Neuron (in vitro differentiated cells): Measurements from ENCODE around the gene HCN1.
"Not testable (repeated sequence)": the region's sequence is repeated elsewhere in the genome, so short reads cannot be mapped to it uniquely, and the experiment has no call there.

ENCODE experiments used
- H2AFZ ChIP-seq: one replicate; pipeline ENCODE4 v1.6.1; 2013; ENCODE audit warnings: low read depth, mild to moderate bottlenecking, inconsistent platforms, low read length, moderate library complexity
- H3K27me3 ChIP-seq: one replicate; pipeline ENCODE4 v1.6.1; 2013; ENCODE audit warnings: low read length; ENCODE audit not compliant: insufficient read depth
- H3K36me3 ChIP-seq: one replicate; pipeline ENCODE4 v1.6.1; 2013; ENCODE audit warnings: low read length; ENCODE audit not compliant: insufficient read depth
- H3K4me1 ChIP-seq: one replicate; pipeline ENCODE4 v1.6.1; 2013; ENCODE audit warnings: low read length; ENCODE audit not compliant: insufficient read depth
- H3K4me3 ChIP-seq: 2 replicates; pipeline ENCODE4 v1.5.1; 2013; ENCODE audit warnings: mild to moderate bottlenecking, low read length, moderate library complexity
- H3K9me3 ChIP-seq: one replicate; pipeline ENCODE4 v1.6.1; 2013; ENCODE audit warnings: low read length

The HCN1 gene

GRCh38 chr5:45484781-45485180, 211.4 kb downstream of the HCN1 start:
- H3K4me1 ChIP-seq: no peaks in the 10 kb centered on the region
- no peak overlapping the region for H3K4me3 ChIP-seq
- no peaks in the 10 kb centered on the region for H3K36me3 ChIP-seq

GRCh38 chr5:45454114-45454513, 242.1 kb downstream of the HCN1 start:
- no peak overlapping the region for H3K4me3 ChIP-seq
- H2AFZ ChIP-seq: no peak overlapping the region
- no peaks in the 10 kb centered on the region for H3K9me3 ChIP-seq
- no peaks in the 10 kb centered on the region for H3K27me3 ChIP-seq
- H3K36me3 ChIP-seq: no peaks in the 10 kb centered on the region
- H3K4me1 ChIP-seq: no peaks in the 10 kb centered on the region

More at GRCh38 chr5:45484781-45485180, 211.4 kb downstream of the HCN1 start:
- no peaks in the 10 kb centered on the region for H3K9me3 ChIP-seq
- H3K27me3 ChIP-seq: no peaks in the 10 kb centered on the region
- H2AFZ ChIP-seq: no peak overlapping the region

GRCh38 chr5:45444856-45445255, 251.3 kb downstream of the HCN1 start:
- not testable (repeated sequence) for H3K4me1 ChIP-seq, H3K27me3 ChIP-seq, H3K36me3 ChIP-seq, H3K4me3 ChIP-seq, H2AFZ ChIP-seq, H3K9me3 ChIP-seq

GRCh38 chr5:45440466-45440865, 255.7 kb downstream of the HCN1 start:
- no peak overlapping the region for H2AFZ ChIP-seq

GRCh38 chr5:45437752-45438151, 258.4 kb downstream of the HCN1 start:
- H3K4me3 ChIP-seq: no peak overlapping the region
- H2AFZ ChIP-seq: no peak overlapping the region
- H3K36me3 ChIP-seq: no peaks in the 10 kb centered on the region
- no peaks in the 10 kb centered on the region for H3K27me3 ChIP-seq
- H3K4me1 ChIP-seq: no peaks in the 10 kb centered on the region
- H3K9me3 ChIP-seq: no peaks in the 10 kb centered on the region

More at GRCh38 chr5:45440466-45440865, 255.7 kb downstream of the HCN1 start:
- Histone ChIP-seq H3K4me1 (no peaks in the 10 kb centered on the region), H3K4me3 (no peak overlapping the region), H3K27me3 (no peaks in the 10 kb centered on the region), H3K9me3 (no peaks in the 10 kb centered on the region), H3K36me3 (no peaks in the 10 kb centered on the region)

GRCh38 chr5:45417285-45417998, 278.7 kb downstream of the HCN1 start:
- Histone ChIP-seq H3K9me3 (no peaks in the 10 kb centered on the region), H3K36me3 (no peaks in the 10 kb centered on the region), H2AFZ (no peak overlapping the region), H3K27me3 (no peaks in the 10 kb centered on the region), H3K4me3 (no peak overlapping the region), H3K4me1 (peaks cover 4% of the 10 kb centered on the region)

GRCh38 chr5:45414620-45415573, 281.3 kb downstream of the HCN1 start:
- no peak overlapping the region for H3K4me3 ChIP-seq

GRCh38 chr5:45411971-45412612, 284.1 kb downstream of the HCN1 start:
- H3K4me1 ChIP-seq: no peaks in the 10 kb centered on the region
- H2AFZ ChIP-seq: peak overlapping the region; percentile 1
- H3K9me3 ChIP-seq: no peaks in the 10 kb centered on the region
- no peaks in the 10 kb centered on the region for H3K27me3 ChIP-seq
- H3K36me3 ChIP-seq: no peaks in the 10 kb centered on the region
- no peak overlapping the region for H3K4me3 ChIP-seq

More at GRCh38 chr5:45414620-45415573, 281.3 kb downstream of the HCN1 start:
- no peak overlapping the region for H2AFZ ChIP-seq
- no peaks in the 10 kb centered on the region for H3K27me3 ChIP-seq
- H3K36me3 ChIP-seq: no peaks in the 10 kb centered on the region
- H3K4me1 ChIP-seq: peaks cover 4% of the 10 kb centered on the region
- H3K9me3 ChIP-seq: no peaks in the 10 kb centered on the region

GRCh38 chr5:45410304-45410995, 285.7 kb downstream of the HCN1 start:
- H3K4me3 ChIP-seq: no peak overlapping the region
- H2AFZ ChIP-seq: no peak overlapping the region
- no peaks in the 10 kb centered on the region for H3K9me3 ChIP-seq
- H3K27me3 ChIP-seq: no peaks in the 10 kb centered on the region
- H3K36me3 ChIP-seq: no peaks in the 10 kb centered on the region
- H3K4me1 ChIP-seq: no peaks in the 10 kb centered on the region

- no peaks in the 10 kb centered on the region for H3K4me1 ChIP-seq
- no peak overlapping the region for H3K4me3 ChIP-seq
- H3K9me3 ChIP-seq: no peaks in the 10 kb centered on the region
Measured at GRCh38 chr5:45408067-45408466, 288.1 kb downstream of the HCN1 start.

GRCh38 chr5:45402804-45403455, 293.2 kb downstream of the HCN1 start:
- Histone ChIP-seq H3K36me3 (no peaks in the 10 kb centered on the region), H3K4me3 (no peak overlapping the region), H3K27me3 (no peaks in the 10 kb centered on the region), H3K9me3 (no peaks in the 10 kb centered on the region), H3K4me1 (no peaks in the 10 kb centered on the region), H2AFZ (no peak overlapping the region)

More at GRCh38 chr5:45408067-45408466, 288.1 kb downstream of the HCN1 start:
- H2AFZ ChIP-seq: no peak overlapping the region
- H3K27me3 ChIP-seq: no peaks in the 10 kb centered on the region
- H3K36me3 ChIP-seq: no peaks in the 10 kb centered on the region

- H3K36me3 ChIP-seq: no peaks in the 10 kb centered on the region
- no peaks in the 10 kb centered on the region for H3K9me3 ChIP-seq
- H3K4me3 ChIP-seq: no peak overlapping the region
- H2AFZ ChIP-seq: no peak overlapping the region
- H3K27me3 ChIP-seq: no peaks in the 10 kb centered on the region
- no peaks in the 10 kb centered on the region for H3K4me1 ChIP-seq
Measured at GRCh38 chr5:45399041-45399440, 297.1 kb downstream of the HCN1 start.
